Measurements from ENCODE around the gene ZNF280B. TPM values are rescaled to one million over a fixed set of nuclear protein-coding genes. Genes with fewer than 3 reads are reported as not detected.

ZNF280B gene
- total RNA-seq, 1 experiment from 2014 or later, result 3.9 TPM

DNA sequence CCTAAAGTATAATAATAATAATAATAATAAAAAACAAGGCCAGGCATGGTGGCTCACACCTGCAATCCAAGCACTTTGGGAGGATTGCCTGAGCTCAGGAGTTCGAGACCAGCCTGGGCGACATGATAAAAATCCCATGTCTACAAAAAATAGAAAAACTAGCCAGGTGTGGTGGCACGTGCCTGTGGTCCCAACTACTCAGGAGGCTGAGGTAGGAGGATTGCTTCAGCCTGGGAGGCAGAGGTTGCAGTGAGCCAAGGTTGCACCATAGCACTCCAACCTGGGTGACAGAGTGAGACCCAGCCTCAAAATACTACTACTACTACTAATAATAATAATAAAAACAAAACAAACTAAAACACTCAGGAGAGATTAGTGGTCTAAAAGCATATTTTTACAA, 27.1 kb upstream of the ZNF280B start:
- BruUV-seq (replicated peaks), result no TSS peak
- Mint-ChIP-seq H3K27me3 (ENCODE audit: insufficient read depth, unreplicated experiment) (peaks cover 8% of the 10 kb centered on the region), H3K27ac (ENCODE audit: unreplicated experiment) (no peak overlapping the region), H3K36me3 (ENCODE audit: insufficient read depth, unreplicated experiment) (no peaks in the 10 kb centered on the region), H3K4me1 (ENCODE audit: low read depth, unreplicated experiment) (no peaks in the 10 kb centered on the region), H3K4me3 (ENCODE audit: unreplicated experiment) (no peak overlapping the region), H3K9me3 (ENCODE audit: unreplicated experiment) (no peaks in the 10 kb centered on the region)
- intact Hi-C loops (cut with micrococcal nuclease; ENCODE audit: unreplicated experiment), result no loop called here
- CTCF ChIA-PET, result interaction anchor here (0.6 kb wide), 2 partner anchors 8 to 418 kb away, joined by 3 to 6 read pairs; no protein-coding TSS in a partner anchor
- TF ChIP-seq, protein P1, sequence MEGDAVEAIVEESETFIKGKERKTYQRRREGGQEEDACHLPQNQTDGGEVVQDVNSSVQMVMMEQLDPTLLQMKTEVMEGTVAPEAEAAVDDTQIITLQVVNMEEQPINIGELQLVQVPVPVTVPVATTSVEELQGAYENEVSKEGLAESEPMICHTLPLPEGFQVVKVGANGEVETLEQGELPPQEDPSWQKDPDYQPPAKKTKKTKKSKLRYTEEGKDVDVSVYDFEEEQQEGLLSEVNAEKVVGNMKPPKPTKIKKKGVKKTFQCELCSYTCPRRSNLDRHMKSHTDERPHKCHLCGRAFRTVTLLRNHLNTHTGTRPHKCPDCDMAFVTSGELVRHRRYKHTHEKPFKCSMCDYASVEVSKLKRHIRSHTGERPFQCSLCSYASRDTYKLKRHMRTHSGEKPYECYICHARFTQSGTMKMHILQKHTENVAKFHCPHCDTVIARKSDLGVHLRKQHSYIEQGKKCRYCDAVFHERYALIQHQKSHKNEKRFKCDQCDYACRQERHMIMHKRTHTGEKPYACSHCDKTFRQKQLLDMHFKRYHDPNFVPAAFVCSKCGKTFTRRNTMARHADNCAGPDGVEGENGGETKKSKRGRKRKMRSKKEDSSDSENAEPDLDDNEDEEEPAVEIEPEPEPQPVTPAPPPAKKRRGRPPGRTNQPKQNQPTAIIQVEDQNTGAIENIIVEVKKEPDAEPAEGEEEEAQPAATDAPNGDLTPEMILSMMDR (IDR thresholded peaks at IDR 0.05; ENCODE audit: insufficient read depth in 1 of 2, low read depth in 1 of 2, low read length in 1 of 2, severe bottlenecking in 1 of 2, unreplicated experiment in 1 of 2), result no peak
- no peaks in the 10 kb centered on the region for H3K36me3 ChIP-seq (ENCODE audit: control insufficient read depth, insufficient read depth, low read length)
- no peaks in the 10 kb centered on the region for H3K4me1 ChIP-seq
- H3K9me3 ChIP-seq, result no peaks in the 10 kb centered on the region
- POLR2A ChIA-PET, result no interaction called here
- DNase-seq, result no peak
- H3K4me3 ChIP-seq (ENCODE audit: low read depth, low read length), result no peak overlapping the region
- H3K27me3 ChIP-seq (replicated peaks; ENCODE audit: control insufficient read depth, insufficient read depth, low read length), result no peaks in the 10 kb centered on the region

GRCh38 chr22:22534604-22535415, 26.3 kb upstream of the ZNF280B start:
- H3K27me3 ChIP-seq (replicated peaks; ENCODE audit: control insufficient read depth, insufficient read depth, low read length), result no peaks in the 10 kb centered on the region
- H3K27me3 Mint-ChIP-seq (ENCODE audit: insufficient read depth, unreplicated experiment), result peaks cover 8% of the 10 kb centered on the region
- H3K27ac Mint-ChIP-seq (ENCODE audit: unreplicated experiment), result no peak overlapping the region
- DNase-seq, result no peak
- intact Hi-C loops (cut with micrococcal nuclease; ENCODE audit: unreplicated experiment), result no loop called here
- no peaks in the 10 kb centered on the region for H3K36me3 Mint-ChIP-seq (ENCODE audit: insufficient read depth, unreplicated experiment)
- H3K4me3 ChIP-seq (ENCODE audit: low read depth, low read length), result no peak overlapping the region
- no peaks in the 10 kb centered on the region for H3K9me3 Mint-ChIP-seq (ENCODE audit: unreplicated experiment)
- no peaks in the 10 kb centered on the region for H3K4me1 Mint-ChIP-seq (ENCODE audit: low read depth, unreplicated experiment)
- H3K9me3 ChIP-seq, result no peaks in the 10 kb centered on the region
- ChIA-PET CTCF (interaction anchor here (0.6 kb wide), 2 partner anchors 9 to 419 kb away, joined by 3 to 6 read pairs; no protein-coding TSS in a partner anchor), POLR2A (interaction anchor here (0.6 kb wide), 1 partner anchor 513 kb away, joined by 5 read pairs; no protein-coding TSS in a partner anchor)
- no peak overlapping the region for H3K4me3 Mint-ChIP-seq (ENCODE audit: unreplicated experiment)
- TF ChIP-seq, protein P1 (IDR thresholded peaks at IDR 0.05; ENCODE audit: insufficient read depth in 1 of 2, low read depth in 1 of 2, low read length in 1 of 2, severe bottlenecking in 1 of 2, unreplicated experiment in 1 of 2), result no peak
- BruUV-seq (replicated peaks), result no TSS peak
- H3K36me3 ChIP-seq (ENCODE audit: control insufficient read depth, insufficient read depth, low read length), result no peaks in the 10 kb centered on the region
- H3K4me1 ChIP-seq, result no peaks in the 10 kb centered on the region

GRCh38 chr22:22533863-22534262, 25.3 kb upstream of the ZNF280B start:
- CTCF ChIA-PET, result no interaction called here
- H3K4me3 Mint-ChIP-seq (ENCODE audit: unreplicated experiment), result no peak overlapping the region
- H3K9me3 Mint-ChIP-seq (ENCODE audit: unreplicated experiment), result no peaks in the 10 kb centered on the region

More at GRCh38 chr22:22533863-22534262, 25.3 kb upstream of the ZNF280B start:
- peaks cover 8% of the 10 kb centered on the region for H3K27me3 Mint-ChIP-seq (ENCODE audit: insufficient read depth, unreplicated experiment)
- H3K4me3 ChIP-seq (ENCODE audit: low read depth, low read length), result no peak overlapping the region
- TF ChIP-seq, protein P1 (IDR thresholded peaks at IDR 0.05; ENCODE audit: insufficient read depth in 1 of 2, low read depth in 1 of 2, low read length in 1 of 2, severe bottlenecking in 1 of 2, unreplicated experiment in 1 of 2), result no peak
- no peaks in the 10 kb centered on the region for H3K27me3 ChIP-seq (replicated peaks; ENCODE audit: control insufficient read depth, insufficient read depth, low read length)
- BruUV-seq (replicated peaks), result no TSS peak
- no peak overlapping the region for H3K27ac Mint-ChIP-seq (ENCODE audit: unreplicated experiment)
- H3K4me1 ChIP-seq, result no peaks in the 10 kb centered on the region
- no peaks in the 10 kb centered on the region for H3K9me3 ChIP-seq
- H3K4me1 Mint-ChIP-seq (ENCODE audit: low read depth, unreplicated experiment), result no peaks in the 10 kb centered on the region
- intact Hi-C loops (cut with micrococcal nuclease; ENCODE audit: unreplicated experiment), result no loop called here
- POLR2A ChIA-PET, result interaction anchor here (0.6 kb wide), 1 partner anchor 514 kb away, joined by 5 read pairs; no protein-coding TSS in a partner anchor
- H3K36me3 ChIP-seq (ENCODE audit: control insufficient read depth, insufficient read depth, low read length), result no peaks in the 10 kb centered on the region
- no peak for DNase-seq
- no peaks in the 10 kb centered on the region for H3K36me3 Mint-ChIP-seq (ENCODE audit: insufficient read depth, unreplicated experiment)

Data from Caco-2 (cell line).